Stomach smooth muscle (tissue), 2 donors: Measurements from ENCODE around the gene MCRIP1.

Experiments
- H3K27ac ChIP-seq: one replicate; pipeline ENCODE4 v1.7.0; 2013; ENCODE audit warnings: mild to moderate bottlenecking, low read length, inconsistent platforms
- H3K27me3 ChIP-seq, 2 donors: one replicate each; pipeline ENCODE4 v1.7.0; 2013; ENCODE audit warnings: low read length in 2 of 2; ENCODE audit not compliant: insufficient read depth in 2 of 2, control insufficient read depth in 1 of 2
- H3K36me3 ChIP-seq, 2 donors: one replicate each; pipeline ENCODE4 v1.7.0; 2013; ENCODE audit warnings: low read length in 2 of 2; ENCODE audit not compliant: control insufficient read depth in 2 of 2, insufficient read depth in 2 of 2
- H3K4me1 ChIP-seq: one replicate; pipeline ENCODE4 v1.7.0; 2013; ENCODE audit warnings: low read length; ENCODE audit not compliant: control insufficient read depth, insufficient read depth
- H3K4me3 ChIP-seq, 2 donors: one replicate each; pipeline ENCODE4 v1.7.0; 2013; ENCODE audit warnings: low read length in 2 of 2
- H3K9ac ChIP-seq, 2 donors: one replicate each; pipeline ENCODE4 v1.7.0; 2013; ENCODE audit warnings: low read length in 2 of 2, mild to moderate bottlenecking in 1 of 2
- H3K9me3 ChIP-seq, 2 donors: one replicate each; pipeline ENCODE4 v1.7.0; 2013; ENCODE audit warnings: low read length in 2 of 2; ENCODE audit not compliant: control insufficient read depth in 2 of 2
- donor health status: healthy.
- donor health status: Pancreatic carcinoma.

The MCRIP1 gene

DNA sequence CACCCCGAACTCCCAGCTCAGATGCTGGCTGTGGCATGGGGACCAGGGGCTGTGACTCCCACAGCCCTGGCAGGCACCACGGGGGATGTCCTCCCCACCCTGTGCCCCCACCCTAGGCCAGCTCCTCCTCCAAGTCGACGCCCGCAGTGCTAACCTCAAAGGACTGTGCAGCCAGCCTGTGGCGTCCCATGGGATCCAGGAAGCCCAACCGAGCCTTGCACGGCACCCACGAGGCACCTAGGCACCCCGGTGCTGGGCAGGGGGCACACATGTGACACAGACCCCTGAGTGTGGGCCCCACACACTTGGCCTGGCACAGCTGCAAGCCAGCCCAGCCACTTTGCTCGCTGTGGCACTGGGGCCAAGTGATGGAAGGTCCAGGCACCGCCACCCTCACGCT lies 25.3 kb downstream of the MCRIP1 start:
- Histone ChIP-seq H3K4me3 (no peak overlapping the region), H3K4me1 (peaks cover 9% of the 10 kb centered on the region), H3K27ac (no peak overlapping the region), H3K9me3 (no peaks in the 10 kb centered on the region), H3K27me3 (peaks cover 38 to 61% of the 10 kb centered on the region in 2 donors), H3K9ac (no peak overlapping the region), H3K36me3 (no peaks in the 10 kb centered on the region)

DNA sequence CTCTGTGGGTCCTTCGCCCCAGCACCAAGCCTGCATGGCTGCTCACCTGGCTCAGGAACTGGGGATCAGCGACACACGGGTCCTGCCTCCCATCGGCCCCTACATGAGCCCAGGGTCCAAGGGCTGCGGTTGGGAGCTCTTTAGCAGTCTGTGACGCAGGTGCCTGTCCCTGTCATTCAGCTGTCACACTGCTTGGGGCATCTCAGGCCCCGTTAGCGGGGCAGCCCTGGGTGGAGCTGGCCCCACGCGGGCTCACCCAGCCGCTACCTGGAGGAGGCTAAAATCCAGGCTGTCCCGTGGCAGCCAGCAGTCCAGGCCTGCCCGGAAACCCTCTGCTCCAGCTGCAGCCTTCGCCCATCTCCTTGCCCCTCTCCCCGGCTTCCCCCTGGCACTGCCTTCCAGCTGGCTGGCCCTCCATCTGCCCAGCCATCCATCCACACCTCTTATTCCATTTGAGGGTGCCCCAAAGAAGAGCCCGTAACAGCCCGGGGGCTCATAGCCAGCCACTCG lies 25.8 kb downstream of the MCRIP1 start:
- no peak overlapping the region for H3K4me3 ChIP-seq
- no peak overlapping the region for H3K27ac ChIP-seq
- peaks cover 42 to 65% of the 10 kb centered on the region in 2 donors for H3K27me3 ChIP-seq
- peaks cover 9% of the 10 kb centered on the region for H3K4me1 ChIP-seq
- no peak overlapping the region for H3K9ac ChIP-seq
- H3K36me3 ChIP-seq: no peaks in the 10 kb centered on the region
- no peaks in the 10 kb centered on the region for H3K9me3 ChIP-seq

DNA sequence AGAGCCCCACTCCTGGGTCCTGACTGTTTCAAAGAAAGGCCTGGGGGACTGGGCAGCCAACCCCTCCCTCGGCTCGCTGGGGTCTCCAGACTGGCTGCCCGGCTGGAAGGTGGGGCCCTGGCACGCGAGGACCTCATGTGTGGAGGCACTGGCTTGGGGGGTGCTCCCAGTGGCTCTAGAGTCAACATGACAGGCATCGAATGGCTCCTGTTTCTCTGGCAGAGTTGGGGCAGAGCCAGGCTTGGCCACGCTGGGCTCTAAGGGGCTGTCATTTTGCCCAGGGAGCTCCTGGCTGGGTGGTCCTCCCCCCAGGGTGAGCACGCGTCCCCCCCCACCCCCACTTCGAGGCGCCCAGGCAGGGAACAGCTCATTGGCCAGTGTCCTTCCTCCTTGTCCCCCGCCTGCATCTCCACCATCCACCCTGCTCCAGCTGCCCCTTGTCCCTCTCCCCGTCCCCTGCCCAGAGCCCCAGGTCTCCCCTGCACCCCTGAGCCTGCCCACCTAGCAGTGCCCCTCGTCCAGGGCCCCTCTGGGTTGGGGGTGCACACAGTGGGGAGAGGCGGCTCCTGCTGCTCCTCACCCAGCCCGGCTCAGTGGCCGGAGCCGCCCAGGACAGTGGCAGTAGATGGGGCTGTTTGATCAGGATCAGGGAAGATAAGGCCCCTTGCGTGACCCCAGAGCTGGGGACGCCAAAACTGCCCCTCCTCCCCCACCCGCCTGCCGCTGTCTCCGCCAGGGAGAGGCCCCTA lies 26.5 kb downstream of the MCRIP1 start:
- Histone ChIP-seq H3K27me3 (peaks cover 45 to 68% of the 10 kb centered on the region in 2 donors), H3K4me1 (peaks cover 9% of the 10 kb centered on the region), H3K9me3 (no peaks in the 10 kb centered on the region)

DNA sequence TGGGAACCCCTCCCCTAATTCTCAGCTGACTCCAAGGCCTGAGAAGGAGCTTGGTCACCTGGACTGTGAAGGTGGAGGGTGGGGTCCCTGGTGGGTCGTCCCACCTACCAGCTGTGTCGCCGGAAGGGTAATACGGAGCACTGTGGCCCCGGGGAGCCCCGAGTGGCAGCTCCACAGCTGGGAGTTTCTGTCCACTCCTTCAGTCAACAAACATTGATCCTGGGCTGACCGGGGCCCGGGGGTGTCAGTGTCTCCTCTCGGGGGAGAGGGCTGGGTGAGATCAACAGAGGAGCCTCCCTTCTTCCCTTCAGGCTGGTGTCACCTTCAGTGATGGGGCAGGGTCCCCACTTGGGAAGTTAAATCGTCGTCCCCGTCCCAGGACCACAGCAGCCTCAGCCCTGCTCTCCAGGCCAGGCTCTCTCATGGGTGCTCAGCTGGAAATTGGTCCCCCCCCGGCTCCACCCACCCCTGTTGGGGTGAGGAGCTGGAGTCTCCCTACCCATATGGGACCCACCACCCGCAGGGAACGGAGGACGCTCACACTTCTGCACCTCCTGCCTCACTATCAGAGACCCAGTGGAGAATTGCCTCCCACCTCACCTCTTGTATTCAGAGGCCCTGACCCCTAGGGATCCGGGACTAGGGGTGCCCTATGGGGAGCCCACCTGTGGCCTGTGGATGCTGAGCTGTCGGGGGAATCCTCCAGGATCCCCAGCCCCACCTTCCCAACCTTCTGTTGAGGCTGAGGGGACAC lies 27.2 kb downstream of the MCRIP1 start:
- Histone ChIP-seq H3K4me1 (peaks cover 9% of the 10 kb centered on the region), H3K9me3 (no peaks in the 10 kb centered on the region), H3K36me3 (no peaks in the 10 kb centered on the region), H3K9ac (no peak overlapping the region), H3K4me3 (no peak overlapping the region), H3K27me3 (peaks cover 45 to 66% of the 10 kb centered on the region in 2 donors), H3K27ac (no peak overlapping the region)

More for the DNA sequence above, 26.5 kb downstream of the MCRIP1 start:
- Histone ChIP-seq H3K36me3 (no peaks in the 10 kb centered on the region), H3K27ac (no peak overlapping the region), H3K4me3 (no peak overlapping the region), H3K9ac (no peak overlapping the region)

DNA sequence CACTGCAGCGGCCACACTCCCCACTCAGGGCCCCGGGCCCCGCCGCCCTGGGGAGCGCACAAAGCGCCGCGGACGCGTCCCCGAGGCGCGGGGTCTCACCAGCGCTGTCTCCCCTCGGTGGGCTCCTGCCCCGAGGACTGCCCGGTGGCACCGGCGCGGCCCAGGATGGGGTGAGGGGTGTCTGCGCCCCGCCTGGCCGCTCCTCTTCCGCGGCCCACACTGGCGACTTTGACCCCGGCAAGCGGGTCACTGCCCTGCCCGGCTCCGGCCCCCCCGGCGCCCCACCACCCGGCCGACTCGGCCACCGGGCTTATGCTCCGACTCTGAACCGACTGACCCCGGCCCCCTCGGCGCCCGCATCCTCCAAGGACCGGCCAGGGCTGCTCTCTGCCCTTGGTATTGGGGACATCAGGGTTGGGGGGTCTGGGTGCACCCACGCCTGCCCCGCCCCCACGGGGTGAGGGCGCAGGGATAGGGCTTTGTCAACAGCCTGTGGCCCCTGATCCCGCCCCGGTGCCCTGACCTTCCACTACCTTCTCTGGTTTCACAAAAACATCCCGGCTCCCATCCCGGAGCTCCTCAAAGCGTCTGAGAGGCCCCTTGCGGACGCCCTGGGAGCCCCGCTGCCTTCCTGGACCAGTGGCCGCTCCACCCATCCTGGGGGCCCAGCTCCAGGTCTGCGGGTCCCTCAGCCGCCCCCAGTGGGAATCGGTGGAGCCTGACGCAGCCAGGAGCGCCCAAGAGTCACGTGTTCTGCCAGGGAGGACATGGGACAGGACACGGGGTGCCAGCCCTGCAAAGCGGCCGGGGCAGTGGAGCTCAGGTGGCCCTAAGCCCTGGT lies 28.3 kb downstream of the MCRIP1 start:
- Histone ChIP-seq H3K4me1 (peaks cover 9% of the 10 kb centered on the region), H3K4me3 (no peak overlapping the region), H3K9me3 (no peaks in the 10 kb centered on the region), H3K36me3 (no peaks in the 10 kb centered on the region), H3K9ac (no peak overlapping the region), H3K27ac (no peak overlapping the region), H3K27me3 (peaks cover 36 to 60% of the 10 kb centered on the region in 2 donors)

DNA sequence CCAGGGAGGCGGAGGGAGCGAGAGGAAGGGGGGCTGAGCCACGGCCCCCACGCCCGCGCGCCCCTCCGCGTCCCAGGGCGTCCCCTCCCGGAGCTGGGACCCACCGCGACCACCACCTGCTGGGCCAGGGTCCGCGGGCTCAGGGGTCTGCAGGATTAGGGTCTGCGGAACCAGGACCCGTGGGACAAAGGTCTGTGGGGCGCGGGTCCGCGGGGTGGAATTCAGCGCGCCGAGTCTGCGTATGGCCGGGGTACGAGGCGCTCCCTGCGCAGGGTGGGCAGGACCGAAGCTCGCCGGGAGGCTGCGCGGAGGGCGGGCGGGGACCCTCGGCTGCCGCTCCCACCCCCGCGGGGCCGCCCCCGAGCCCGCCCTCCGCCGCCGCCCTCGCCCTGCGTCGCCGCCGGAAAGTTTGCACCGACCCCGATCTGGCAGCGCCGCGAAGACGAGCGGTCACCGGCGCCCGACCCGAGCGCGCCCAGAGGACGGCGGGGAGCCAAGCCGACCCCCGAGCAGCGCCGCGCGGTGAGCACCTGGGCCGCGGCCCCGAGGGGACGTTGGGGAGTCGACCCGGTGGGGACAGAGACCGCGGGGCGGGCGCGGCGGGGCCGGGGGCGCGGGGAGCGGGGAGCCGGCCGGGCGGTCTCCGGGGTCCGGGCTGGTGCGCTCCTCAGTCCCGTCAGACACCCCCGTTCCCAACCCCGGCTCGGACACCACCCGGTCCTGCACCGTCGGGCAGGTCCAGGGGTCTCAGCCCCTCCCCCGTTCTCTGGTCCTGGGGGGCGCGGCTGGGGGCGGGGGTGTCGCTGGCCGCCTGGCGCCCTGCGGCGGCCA lies 29.1 kb downstream of the MCRIP1 start, which contains the start of gene GCGR:
Gene GCGR, plus strand, starts transcription at position 423 of the 831 bp plus-strand sequence. CDS start 4,869 bp downstream, outside the sequence.
- peaks cover 29 to 60% of the 10 kb centered on the region in 2 donors for H3K27me3 ChIP-seq
- H3K4me3 ChIP-seq: no peak within 1 kb of the TSS
- no peak within 1 kb of the TSS for H3K9ac ChIP-seq
- H3K36me3 ChIP-seq: no peaks in the 10 kb centered on the region
- H3K9me3 ChIP-seq: no peaks in the 10 kb centered on the region
- no peak within 1 kb of the TSS for H3K27ac ChIP-seq
- H3K4me1 ChIP-seq: peaks cover 9% of the 10 kb centered on the region

DNA sequence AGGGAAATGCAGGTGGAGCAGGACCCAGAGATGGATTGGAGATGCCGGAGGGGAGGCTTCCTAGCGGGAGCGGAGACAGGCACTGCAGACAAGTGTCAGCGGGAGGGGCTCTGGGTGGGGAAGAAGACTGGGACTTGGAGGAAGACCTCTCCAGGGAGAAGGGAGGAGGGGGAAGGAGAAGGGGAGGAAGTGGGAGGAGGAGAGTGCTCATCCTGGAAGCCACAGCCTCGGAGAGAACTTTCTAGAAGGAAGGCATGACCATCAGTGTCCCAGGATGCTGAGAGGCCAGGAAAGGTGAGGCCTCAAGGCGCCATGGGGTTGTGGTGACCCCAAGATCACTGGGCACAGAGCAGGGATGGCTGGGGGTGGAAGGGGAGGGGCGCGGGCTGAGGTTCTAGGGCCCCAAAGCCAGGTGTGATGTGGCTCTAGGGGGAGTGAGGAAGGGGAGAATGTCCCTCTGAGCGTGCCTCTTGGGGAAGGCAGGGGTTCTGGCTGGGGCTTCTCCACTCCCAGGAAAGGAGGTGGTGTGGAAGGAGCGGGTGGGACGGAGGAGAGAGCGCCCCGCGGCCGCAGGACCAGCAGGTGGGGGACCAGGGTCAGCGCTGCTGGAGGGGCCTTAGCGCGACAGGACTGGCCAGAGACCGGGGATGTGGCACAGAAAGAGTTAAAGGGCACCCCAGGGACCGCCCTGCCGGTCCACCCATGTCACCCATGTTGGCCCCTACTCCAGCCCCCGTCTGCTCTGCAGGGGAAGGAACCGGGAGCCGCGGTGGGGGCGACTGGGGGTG lies 30.0 kb downstream of the MCRIP1 start:
- Histone ChIP-seq H3K4me3 (no peak overlapping the region), H3K27me3 (peaks cover 29 to 60% of the 10 kb centered on the region in 2 donors), H3K9me3 (no peaks in the 10 kb centered on the region), H3K27ac (no peak overlapping the region), H3K9ac (no peak overlapping the region), H3K4me1 (peaks cover 9% of the 10 kb centered on the region), H3K36me3 (no peaks in the 10 kb centered on the region)

DNA sequence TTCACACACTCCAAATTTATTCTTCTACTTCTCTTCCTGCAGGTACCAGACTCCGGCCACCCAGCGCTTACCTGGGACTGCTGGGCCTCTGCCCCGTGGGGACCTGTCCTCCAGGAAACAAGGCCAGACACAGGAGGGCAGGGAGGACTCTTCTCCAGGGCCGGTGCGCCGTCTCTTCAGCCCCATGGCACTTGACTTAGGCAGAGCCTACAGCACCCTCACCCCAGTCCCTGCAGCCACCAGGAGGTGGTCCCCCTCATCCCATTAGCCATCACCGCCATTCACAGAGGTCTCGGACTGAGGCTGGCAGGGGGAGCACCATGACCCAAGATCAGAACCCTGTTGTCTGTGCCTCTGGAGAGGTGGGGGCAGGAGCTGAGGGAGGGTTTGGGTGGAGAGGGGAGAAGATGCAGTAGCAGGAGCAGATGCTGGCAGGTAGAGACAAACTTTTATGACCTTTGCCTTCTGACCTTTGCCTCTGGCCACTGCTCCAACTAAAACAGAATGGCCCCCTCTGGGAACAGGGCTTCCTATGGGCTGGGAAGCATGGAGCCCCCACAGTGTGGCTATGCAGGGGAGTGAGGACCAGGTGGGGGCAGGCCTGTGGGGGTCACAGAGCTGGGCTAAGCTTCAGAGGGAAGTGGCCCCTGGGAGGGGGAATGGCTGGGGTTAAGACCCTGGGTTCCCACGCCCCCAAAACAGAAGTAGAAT lies 30.9 kb downstream of the MCRIP1 start:
- no peaks in the 10 kb centered on the region for H3K9me3 ChIP-seq
- H3K9ac ChIP-seq: no peak overlapping the region
- peaks cover 9% of the 10 kb centered on the region for H3K4me1 ChIP-seq
- H3K4me3 ChIP-seq: no peak overlapping the region
- H3K36me3 ChIP-seq: no peaks in the 10 kb centered on the region
- H3K27ac ChIP-seq: no peak overlapping the region
- peaks cover 29 to 55% of the 10 kb centered on the region in 2 donors for H3K27me3 ChIP-seq

DNA sequence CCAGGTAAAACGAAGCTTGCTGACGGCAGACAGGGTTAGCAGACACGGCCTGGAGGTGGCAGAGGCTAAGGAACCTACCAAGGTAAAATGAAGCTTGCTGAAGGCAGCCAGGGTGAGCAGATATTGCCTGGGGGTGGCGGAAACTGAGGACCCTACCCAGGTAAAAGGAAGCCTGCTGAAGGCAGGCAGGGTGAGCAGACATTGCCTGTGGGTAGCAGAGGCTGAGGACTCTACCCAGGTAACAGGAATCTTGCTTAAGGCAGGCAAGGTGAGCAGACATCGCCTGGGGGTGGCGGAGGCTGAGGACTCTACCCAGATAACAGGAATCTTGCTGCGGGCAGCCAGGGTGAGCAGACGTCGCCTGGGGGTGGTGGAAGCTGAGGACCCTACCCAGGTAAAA lies 31.8 kb downstream of the MCRIP1 start:
- Histone ChIP-seq H3K27me3 (peaks cover 24 to 47% of the 10 kb centered on the region in 2 donors), H3K27ac (no peak overlapping the region), H3K4me1 (peaks cover 9% of the 10 kb centered on the region)

More for the DNA sequence above, 31.8 kb downstream of the MCRIP1 start:
- H3K36me3 ChIP-seq: no peaks in the 10 kb centered on the region
- H3K9me3 ChIP-seq: no peaks in the 10 kb centered on the region
- no peak overlapping the region for H3K9ac ChIP-seq
- H3K4me3 ChIP-seq: no peak overlapping the region
